Measurements from ENCODE around the gene BATF.
A peak's percentile ranks its signal among the peaks of the same experiment; 100 is the strongest.

The BATF gene

GRCh38 chr14:75519826-75520728 lies 2.2 kb upstream of the BATF start:
- Histone ChIP-seq H3K9me3 (ENCODE audit: control insufficient read depth, insufficient read depth, low read depth, low read length) (no peaks in the 10 kb centered on the region), H3K4me1 (ENCODE audit: control insufficient read depth, insufficient read depth, low read length) (no peaks in the 10 kb centered on the region), H3K4me3 (ENCODE audit: low read depth, low read length) (no peak overlapping the region), H3K36me3 (ENCODE audit: control insufficient read depth in 2 of 2, insufficient read depth in 1 of 2, low read length in 2 of 2) (no peaks in the 10 kb centered on the region), H3K27ac (ENCODE audit: extremely low read depth, low read depth, low read length) (no peak overlapping the region)
- ChIA-PET POLR2A (no interaction called here), CTCF (interaction anchor here (0.6 to 2.6 kb wide), 7 partner anchors 24 to 768 kb away, joined by 3 to 11 read pairs (median 3); no protein-coding TSS in a partner anchor)
- TF ChIP-seq ZNF76 (tag by site-specific recombination; IDR thresholded peaks at IDR 0.05; ENCODE audit: borderline replicate concordance, low read depth) (no peak), ZBTB17 (tag by site-specific recombination; IDR thresholded peaks at IDR 0.05) (0 out of 2 replicates have a peak, but pooled peaks have one; percentile 16)

GRCh38 chr14:75520852-75521251 lies 1.4 kb upstream of the BATF start:
- ChIA-PET CTCF (interaction anchor here (0.7 kb wide), 1 partner anchor 665 kb away, joined by 4 read pairs; no protein-coding TSS in a partner anchor), POLR2A (no interaction called here)
- H3K9me3 ChIP-seq (ENCODE audit: control insufficient read depth, insufficient read depth, low read depth, low read length), result no peaks in the 10 kb centered on the region
- TF ChIP-seq ZEB2 (tag by site-specific recombination; IDR thresholded peaks at IDR 0.05) (no peak), ZNF529 (tag by site-specific recombination; IDR thresholded peaks at IDR 0.05; ENCODE audit: insufficient replicate concordance) (no peak), SP2 (tag by site-specific recombination; IDR thresholded peaks at IDR 0.05) (no peak), ZNF747 (tag by site-specific recombination; IDR thresholded peaks at IDR 0.05) (no peak), ATF2 (tag by site-specific recombination; IDR thresholded peaks at IDR 0.05; ENCODE audit: low read depth) (no peak), ZNF677 (tag by site-specific recombination; IDR thresholded peaks at IDR 0.05) (no peak)
- H3K27ac ChIP-seq (ENCODE audit: extremely low read depth, low read depth, low read length), result no peak overlapping the region
- H3K36me3 ChIP-seq (ENCODE audit: control insufficient read depth in 2 of 2, insufficient read depth in 1 of 2, low read length in 2 of 2), result no peaks in the 10 kb centered on the region
- no peaks in the 10 kb centered on the region for H3K4me1 ChIP-seq (ENCODE audit: control insufficient read depth, insufficient read depth, low read length)
- no peak overlapping the region for H3K4me3 ChIP-seq (ENCODE audit: low read depth, low read length)

- H3K27ac ChIP-seq (ENCODE audit: extremely low read depth, low read depth, low read length), result no peak overlapping the region
Observed at GRCh38 chr14:75521415-75522199, 662 bp upstream of the BATF start.

GRCh38 chr14:75522983-75523318 lies 682 bp downstream of the BATF start:
- CTCF ChIA-PET, result interaction anchor here (0.8 kb wide), 1 partner anchor 36 kb away, joined by 3 read pairs; no protein-coding TSS in a partner anchor
- Histone ChIP-seq H3K4me3 (ENCODE audit: low read depth, low read length) (no peak overlapping the region), H3K9me3 (ENCODE audit: control insufficient read depth, insufficient read depth, low read depth, low read length) (no peaks in the 10 kb centered on the region), H3K36me3 (ENCODE audit: control insufficient read depth in 2 of 2, insufficient read depth in 1 of 2, low read length in 2 of 2) (no peaks in the 10 kb centered on the region), H3K27ac (ENCODE audit: extremely low read depth, low read depth, low read length) (no peak overlapping the region), H3K4me1 (ENCODE audit: control insufficient read depth, insufficient read depth, low read length) (no peaks in the 10 kb centered on the region)
- POLR2A ChIA-PET, result no interaction called here
- TF ChIP-seq ZBTB26 (tag by site-specific recombination; optimal IDR thresholded peaks at IDR 0.05) (no peak), IKZF3 (tag by site-specific recombination; IDR thresholded peaks at IDR 0.05) (no peak), PRDM1 (tag by site-specific recombination; IDR thresholded peaks at IDR 0.05) (no peak), ZNF23 (tag by site-specific recombination; IDR thresholded peaks at IDR 0.05; ENCODE audit: borderline replicate concordance) (no peak), SETDB1 (IDR thresholded peaks at IDR 0.05; ENCODE audit: insufficient read length, low read length) (no peak), OVOL3 (tag by site-specific recombination; IDR thresholded peaks at IDR 0.05) (no peak), ELK4 (IDR thresholded peaks at IDR 0.05; ENCODE audit: borderline replicate concordance, low read depth, low read length) (no peak), ZNF157 (tag by site-specific recombination; IDR thresholded peaks at IDR 0.05) (no peak), MYNN (tag by site-specific recombination; IDR thresholded peaks at IDR 0.05; ENCODE audit: borderline replicate concordance) (no peak), ZNF24 (tag by site-specific recombination; IDR thresholded peaks at IDR 0.05) (no peak), OSR2 (tag by site-specific recombination; IDR thresholded peaks at IDR 0.05) (no peak), ZBTB48 (tag by site-specific recombination; IDR thresholded peaks at IDR 0.05) (no peak), ZNF580 (tag by site-specific recombination; IDR thresholded peaks at IDR 0.05) (no peak)

More at GRCh38 chr14:75521415-75522199, 662 bp upstream of the BATF start:
- TF ChIP-seq ZNF121 (tag by site-specific recombination; IDR thresholded peaks at IDR 0.05) (no peak), ZNF211 (tag by site-specific recombination; IDR thresholded peaks at IDR 0.05; ENCODE audit: low read depth) (no peak), ZNF19 (tag by site-specific recombination; IDR thresholded peaks at IDR 0.05; ENCODE audit: low read depth) (no peak)
- ChIA-PET POLR2A (no interaction called here), CTCF (interaction anchor here (0.6 to 0.9 kb wide), 3 partner anchors 39 to 665 kb away, joined by 3 to 4 read pairs (median 3); no protein-coding TSS in a partner anchor)
- Histone ChIP-seq H3K9me3 (ENCODE audit: control insufficient read depth, insufficient read depth, low read depth, low read length) (no peaks in the 10 kb centered on the region), H3K4me3 (ENCODE audit: low read depth, low read length) (no peak overlapping the region), H3K4me1 (ENCODE audit: control insufficient read depth, insufficient read depth, low read length) (no peaks in the 10 kb centered on the region), H3K36me3 (ENCODE audit: control insufficient read depth in 2 of 2, insufficient read depth in 1 of 2, low read length in 2 of 2) (no peaks in the 10 kb centered on the region)
